Esophagus muscularis mucosa (tissue), 3 donors: ENCODE data around the gene LYZL1.

Experiments used
- EP300 ChIP-seq: sonication (generic); formaldehyde crosslinking; IDR thresholded peaks from one replicate; pipeline ENCODE4 v1.6.1; 2017; ENCODE audit warnings: antibody characterized with exemption
- TF ChIP-seq, protein P1 (sequence below), 3 experiments: fragments of 200-600 bp in 2 of 3; fragments of 450-650 bp in 1 of 3; sonication (generic) in 2 of 3; IDR thresholded peaks; one replicate each; pipeline ENCODE4 v1.5.1; 2017 to 2019; ENCODE audit warnings: antibody characterized with exemption in 3 of 3, mild to moderate bottlenecking in 2 of 3, moderate library complexity in 1 of 3

DNA sequence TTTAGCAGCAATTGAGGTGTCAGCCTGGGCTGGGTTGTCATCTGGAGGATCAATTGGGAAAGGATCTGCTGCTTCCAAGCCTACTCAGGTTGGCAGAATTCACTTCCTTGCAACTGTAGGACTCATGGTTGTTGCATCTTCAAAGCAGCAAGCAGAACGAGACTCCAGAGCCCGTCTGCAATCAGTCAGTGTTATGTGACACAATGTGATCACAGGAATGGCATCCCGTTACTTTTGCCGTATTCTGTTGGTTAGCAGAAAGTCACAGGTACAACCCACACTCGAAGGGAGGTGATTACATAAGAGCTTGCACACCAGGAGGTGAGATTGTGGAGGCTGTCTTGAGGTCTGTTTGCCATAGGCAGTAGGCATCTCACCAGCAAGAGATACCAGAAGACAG is 15.4 kb upstream of the LYZL1 start:
- TF ChIP-seq, protein P1, sequence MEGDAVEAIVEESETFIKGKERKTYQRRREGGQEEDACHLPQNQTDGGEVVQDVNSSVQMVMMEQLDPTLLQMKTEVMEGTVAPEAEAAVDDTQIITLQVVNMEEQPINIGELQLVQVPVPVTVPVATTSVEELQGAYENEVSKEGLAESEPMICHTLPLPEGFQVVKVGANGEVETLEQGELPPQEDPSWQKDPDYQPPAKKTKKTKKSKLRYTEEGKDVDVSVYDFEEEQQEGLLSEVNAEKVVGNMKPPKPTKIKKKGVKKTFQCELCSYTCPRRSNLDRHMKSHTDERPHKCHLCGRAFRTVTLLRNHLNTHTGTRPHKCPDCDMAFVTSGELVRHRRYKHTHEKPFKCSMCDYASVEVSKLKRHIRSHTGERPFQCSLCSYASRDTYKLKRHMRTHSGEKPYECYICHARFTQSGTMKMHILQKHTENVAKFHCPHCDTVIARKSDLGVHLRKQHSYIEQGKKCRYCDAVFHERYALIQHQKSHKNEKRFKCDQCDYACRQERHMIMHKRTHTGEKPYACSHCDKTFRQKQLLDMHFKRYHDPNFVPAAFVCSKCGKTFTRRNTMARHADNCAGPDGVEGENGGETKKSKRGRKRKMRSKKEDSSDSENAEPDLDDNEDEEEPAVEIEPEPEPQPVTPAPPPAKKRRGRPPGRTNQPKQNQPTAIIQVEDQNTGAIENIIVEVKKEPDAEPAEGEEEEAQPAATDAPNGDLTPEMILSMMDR (IDR thresholded peaks at IDR 0.05) = no peak
- TF ChIP-seq EP300 = no peak
